GM19467 (cell line): ENCODE measurements around the gene MINK1.
"Not testable (repeated sequence)": the region's sequence is repeated elsewhere in the genome, so short reads cannot be mapped to it uniquely, and the experiment has no call there.

Source experiments
- ATAC-seq: cut with Tn5 transposase; IDR thresholded peaks from one replicate; pipeline ENCODE4 v1.9.1; 2021; ENCODE audit warnings: mild to moderate bottlenecking, moderate library complexity; ENCODE audit not compliant: unreplicated experiment

Gene MINK1

GRCh38 chr17:4869058-4869998, 36.2 kb downstream of the MINK1 start:
- not testable (repeated sequence) for ATAC-seq

- no peak for ATAC-seq
Measured at GRCh38 chr17:4870855-4871254, 37.7 kb downstream of the MINK1 start.

DNA sequence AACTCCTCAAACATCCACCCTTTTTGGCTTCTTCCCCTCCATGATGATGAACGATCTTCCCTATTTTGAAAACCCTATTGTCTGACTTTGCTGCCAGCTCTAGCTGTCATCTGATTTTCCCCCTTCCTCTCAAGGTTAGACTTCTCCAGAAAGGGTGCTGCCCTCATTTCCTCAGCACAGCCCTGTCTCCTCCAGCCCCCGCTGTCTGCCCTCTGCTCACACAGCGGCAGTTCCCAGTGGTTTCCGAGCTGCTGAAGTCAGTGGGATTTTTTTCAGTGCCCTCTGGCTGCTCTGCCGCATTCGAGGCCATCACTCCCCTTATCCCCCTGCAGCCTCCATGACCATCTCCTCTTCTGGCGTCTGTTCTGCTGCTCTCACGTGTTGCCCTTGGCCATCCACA, 39.6 kb downstream of the MINK1 start:
- no peak for ATAC-seq

GRCh38 chr17:4877089-4877488, 43.9 kb downstream of the MINK1 start:
- no peak for ATAC-seq

DNA sequence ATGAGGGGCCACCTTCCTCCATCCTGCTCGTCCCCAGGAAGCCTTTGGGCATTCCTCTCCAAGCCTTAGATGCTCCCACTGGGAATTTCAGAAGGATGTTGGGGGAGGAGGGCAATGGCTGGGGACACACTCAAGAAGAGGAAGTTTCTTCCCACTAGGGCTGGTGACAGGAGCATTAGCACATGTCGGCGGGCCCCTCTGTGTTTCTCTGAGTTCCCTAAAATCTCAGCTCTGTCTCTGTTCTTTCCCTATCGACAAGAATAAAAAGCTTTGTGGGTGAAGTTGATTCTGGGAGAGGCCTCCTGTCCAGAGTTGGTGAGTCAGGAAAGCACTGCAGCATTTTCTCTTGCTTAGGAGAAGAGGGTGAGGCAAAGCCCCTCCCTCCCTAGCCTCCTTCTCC, 46.5 kb downstream of the MINK1 start:
- ATAC-seq = no peak

DNA sequence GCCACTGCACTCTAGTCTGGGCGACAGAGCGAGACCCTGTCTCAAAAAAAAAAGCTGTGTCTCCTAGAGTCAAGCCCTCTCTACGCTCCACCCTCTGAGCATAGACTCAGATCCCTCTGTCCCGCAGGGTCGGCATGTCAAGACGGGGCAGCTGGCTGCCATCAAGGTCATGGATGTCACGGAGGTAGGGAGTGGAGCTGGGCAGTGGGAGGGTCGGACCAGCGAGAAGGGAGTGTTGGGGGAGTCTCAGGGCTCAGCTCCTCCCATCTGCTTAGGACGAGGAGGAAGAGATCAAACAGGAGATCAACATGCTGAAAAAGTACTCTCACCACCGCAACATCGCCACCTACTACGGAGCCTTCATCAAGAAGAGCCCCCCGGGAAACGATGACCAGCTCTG, 47.7 kb downstream of the MINK1 start:
- no peak for ATAC-seq

- no peak for ATAC-seq
Measured at GRCh38 chr17:4881761-4882555, 48.8 kb downstream of the MINK1 start.

GRCh38 chr17:4884489-4884888, 51.3 kb downstream of the MINK1 start:
- no peak for ATAC-seq

- ATAC-seq = no peak
Measured at GRCh38 chr17:4886830-4887229, 53.7 kb downstream of the MINK1 start.

GRCh38 chr17:4887581-4887980, 54.4 kb downstream of the MINK1 start:
- no peak for ATAC-seq

- ATAC-seq = no peak
Measured at GRCh38 chr17:4891411-4892410, 58.6 kb downstream of the MINK1 start.

DNA sequence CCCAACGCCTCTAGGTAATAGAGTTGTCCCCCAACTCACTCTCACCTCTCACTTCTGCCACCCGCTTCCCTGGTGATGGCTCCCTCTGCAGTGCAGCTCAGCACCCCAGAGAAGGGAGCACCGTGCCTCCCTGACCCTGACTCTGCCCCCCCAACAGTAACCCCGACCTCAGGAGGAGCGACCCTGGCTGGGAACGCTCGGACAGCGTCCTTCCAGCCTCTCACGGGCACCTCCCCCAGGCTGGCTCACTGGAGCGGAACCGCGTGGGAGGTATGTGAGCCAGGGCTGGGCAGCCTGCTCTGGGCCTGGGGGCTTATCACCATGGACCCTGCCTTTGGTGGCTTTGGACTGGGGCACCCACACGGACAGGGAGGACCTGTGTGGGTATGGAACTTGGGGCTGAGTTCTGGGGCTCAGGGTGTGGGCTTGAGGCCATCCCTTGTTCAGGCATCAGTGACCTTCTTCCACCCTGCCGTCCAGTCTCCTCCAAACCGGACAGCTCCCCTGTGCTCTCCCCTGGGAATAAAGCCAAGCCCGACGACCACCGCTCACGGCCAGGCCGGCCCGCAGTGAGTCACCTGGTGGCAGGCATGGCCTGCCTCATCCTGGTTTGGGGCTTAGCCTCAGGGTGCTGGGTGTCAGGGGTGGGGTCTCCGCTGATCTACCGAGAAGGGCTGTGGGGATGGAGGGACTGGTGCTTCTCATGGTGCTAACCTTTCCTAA, 59.5 kb downstream of the MINK1 start:
- ATAC-seq = no peak

- ATAC-seq = no peak
Measured at GRCh38 chr17:4893272-4893671, 60.1 kb downstream of the MINK1 start.

DNA sequence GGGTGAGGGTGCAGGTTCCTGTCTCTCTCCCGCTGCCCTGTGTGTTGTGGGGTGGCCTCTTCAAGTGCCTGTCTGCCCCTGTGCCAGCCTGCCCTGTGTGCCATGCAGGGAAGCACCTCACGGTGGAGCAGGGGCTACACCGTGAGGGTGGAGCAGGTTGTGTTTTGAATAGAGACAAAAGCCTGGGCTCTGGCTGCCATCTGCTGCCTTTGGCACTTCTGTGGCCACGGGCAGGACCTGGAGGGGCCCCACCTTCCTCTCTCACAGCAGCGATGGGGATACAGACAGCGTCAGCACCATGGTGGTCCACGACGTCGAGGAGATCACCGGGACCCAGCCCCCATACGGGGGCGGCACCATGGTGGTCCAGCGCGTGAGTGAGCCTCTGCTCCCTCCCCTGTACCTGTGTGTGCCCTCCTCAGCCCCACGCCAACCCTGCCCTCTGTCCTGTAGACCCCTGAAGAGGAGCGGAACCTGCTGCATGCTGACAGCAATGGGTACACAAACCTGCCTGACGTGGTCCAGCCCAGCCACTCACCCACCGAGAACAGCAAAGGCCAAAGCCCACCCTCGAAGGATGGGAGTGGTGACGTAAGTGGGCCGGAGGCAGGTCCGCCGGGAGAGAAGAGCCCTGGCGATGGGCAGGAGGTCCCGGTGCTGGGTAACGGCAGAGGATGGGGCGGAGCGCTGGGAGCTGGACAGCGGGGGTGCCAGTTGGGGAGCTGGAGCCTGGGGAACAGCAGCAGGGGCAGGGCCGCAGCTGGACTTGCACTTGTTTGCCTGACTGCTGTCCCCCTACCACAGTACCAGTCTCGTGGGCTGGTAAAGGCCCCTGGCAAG, 60.8 kb downstream of the MINK1 start:
- no peak for ATAC-seq

GRCh38 chr17:4895121-4895520, 62.0 kb downstream of the MINK1 start:
- no peak for ATAC-seq

DNA sequence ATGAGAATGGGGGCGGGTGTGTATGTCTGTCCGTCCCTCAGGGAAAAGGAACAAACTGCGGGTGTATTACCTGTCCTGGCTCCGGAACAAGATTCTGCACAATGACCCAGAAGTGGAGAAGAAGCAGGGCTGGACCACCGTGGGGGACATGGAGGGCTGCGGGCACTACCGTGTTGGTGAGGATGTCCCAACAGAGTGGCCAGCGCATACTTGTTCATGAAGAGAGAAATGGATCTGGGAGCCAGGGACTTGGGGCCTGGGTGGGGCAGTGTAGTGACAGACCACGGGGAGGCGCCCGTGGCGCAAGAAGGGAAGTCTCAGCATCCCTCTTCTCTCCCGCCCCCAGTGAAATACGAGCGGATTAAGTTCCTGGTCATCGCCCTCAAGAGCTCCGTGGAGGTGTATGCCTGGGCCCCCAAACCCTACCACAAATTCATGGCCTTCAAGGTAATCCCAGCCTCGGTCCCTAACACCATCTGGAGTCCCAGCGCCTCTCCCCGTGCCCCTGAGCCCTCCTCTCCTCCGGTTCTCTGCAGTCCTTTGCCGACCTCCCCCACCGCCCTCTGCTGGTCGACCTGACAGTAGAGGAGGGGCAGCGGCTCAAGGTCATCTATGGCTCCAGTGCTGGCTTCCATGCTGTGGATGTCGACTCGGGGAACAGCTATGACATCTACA, 62.7 kb downstream of the MINK1 start:
- ATAC-seq = no peak

- ATAC-seq = no peak
Measured at GRCh38 chr17:4896332-4897197, 63.4 kb downstream of the MINK1 start.
